PFSK-1 (cell line): ENCODE measurements around the gene CYFIP2. TPM values are rescaled to one million over a fixed set of nuclear protein-coding genes. Genes with fewer than 3 reads are reported as not detected.

Experiments used
- FOXP2 ChIP-seq: optimal IDR thresholded peaks from 2 replicates; pipeline ENCODE3; 2011; ENCODE audit warnings: borderline replicate concordance, control low read depth, inconsistent platforms; ENCODE audit not compliant: insufficient read depth; ENCODE audit errors: extremely low read length, extremely low read depth
- POLR2AphosphoS5 ChIP-seq: IDR thresholded peaks from 2 replicates; pipeline ENCODE4 v1.6.1; 2012; ENCODE audit warnings: low read depth, mild to moderate bottlenecking, control low read depth, low read length, moderate library complexity
- SIN3A ChIP-seq: IDR thresholded peaks from 2 replicates; pipeline ENCODE4 v1.6.1; 2012; ENCODE audit warnings: mild to moderate bottlenecking, low read length, moderate library complexity, borderline replicate concordance; ENCODE audit not compliant: insufficient read depth
- TAF1 ChIP-seq: IDR thresholded peaks from 2 replicates; pipeline ENCODE4 v1.6.1; 2012; ENCODE audit warnings: low read length, control low read depth, borderline replicate concordance; ENCODE audit not compliant: insufficient read depth
- polyA plus RNA-seq: library from polyadenylated mRNA; unstranded; fragments of >200 nt; gene quantifications from one replicate; pipeline ENCODE4 v1.2.1, GENCODE V29; 2012; ENCODE audit warnings: low read depth, missing spikeins; ENCODE audit not compliant: insufficient read length
- TF ChIP-seq, protein P1 (sequence below), 2 experiments: IDR thresholded peaks; 2 replicates each; pipeline versions ENCODE4 v1.6.1 to v1.8.0; 2011 to 2012; ENCODE audit warnings: low read depth in 2 of 2, low read length in 2 of 2, control low read depth in 1 of 2, inconsistent platforms in 1 of 2, mild to moderate bottlenecking in 1 of 2, moderate library complexity in 1 of 2; ENCODE audit not compliant: insufficient read depth in 1 of 2

The CYFIP2 gene
- 174 TPM for polyA plus RNA-seq

DNA sequence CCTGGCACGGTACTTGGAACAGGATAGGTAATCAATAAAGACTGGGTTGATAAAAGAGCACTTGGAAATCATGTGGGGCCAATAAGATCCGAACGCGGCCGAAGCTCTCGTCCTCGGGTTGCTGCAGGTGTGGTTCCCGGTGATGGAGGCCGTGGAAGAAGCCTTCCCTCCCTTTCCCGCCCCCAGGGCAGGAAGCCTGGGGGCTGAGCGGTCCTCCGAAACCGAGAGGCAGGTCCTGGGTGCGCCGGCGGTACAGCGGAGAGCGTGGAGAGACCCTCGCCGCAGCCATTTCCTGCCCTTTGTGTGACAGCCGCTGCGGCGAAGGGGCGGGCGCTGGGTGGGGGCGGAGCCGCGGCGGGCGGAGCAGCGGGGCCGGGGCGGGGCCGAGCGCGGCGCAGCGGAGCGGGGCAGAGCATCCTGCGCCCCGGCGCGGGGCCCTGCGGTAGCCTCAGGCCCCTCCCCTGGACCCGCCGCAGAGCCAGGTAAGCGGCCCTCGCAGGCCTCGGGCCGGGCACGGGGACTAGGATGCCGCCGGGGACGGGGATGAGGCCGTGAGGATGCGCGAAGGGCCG, at the start of gene CYFIP2:
TSS of gene CYFIP2 (plus strand) at position 410 of the 572 bp plus-strand sequence. CDS start 19,239 bp downstream, outside the sequence.
- no peak for TF ChIP-seq SIN3A
- TF ChIP-seq POLR2AphosphoS5, result no peak

DNA sequence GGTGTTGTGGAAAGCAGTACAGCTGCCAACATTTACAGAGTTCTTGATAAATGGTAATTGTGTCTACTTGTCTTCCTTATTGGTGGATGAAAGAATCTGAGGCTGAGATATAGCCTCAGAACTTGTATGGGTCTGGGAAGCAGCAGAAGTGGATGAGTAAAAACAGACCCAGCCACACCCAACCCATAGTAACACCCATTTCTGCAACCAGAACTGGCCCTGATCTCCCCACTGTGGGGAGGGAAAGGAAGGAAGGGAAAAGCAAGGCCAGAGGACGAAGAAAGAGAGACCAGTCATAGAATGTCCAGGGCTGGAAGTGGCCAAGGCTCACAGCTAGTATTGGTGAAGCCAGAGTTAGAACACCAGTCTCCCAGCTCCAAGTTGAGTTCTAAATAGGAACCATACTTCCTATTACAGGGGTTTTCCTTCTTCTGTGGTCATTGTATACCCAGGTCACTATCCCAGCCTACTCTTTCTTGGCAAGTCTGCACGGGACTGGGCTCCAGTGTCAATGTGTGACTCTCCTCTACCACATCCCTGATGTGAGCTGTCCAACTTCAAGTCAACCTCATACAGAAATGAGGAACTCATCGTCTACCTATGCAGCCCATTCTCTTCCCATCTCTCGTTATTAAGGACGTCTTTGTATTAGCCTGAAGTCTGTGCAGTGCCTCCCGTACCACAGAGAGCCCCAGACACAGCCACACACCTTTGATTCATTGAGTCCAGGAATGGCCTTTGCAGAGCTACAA, 49.4 kb upstream of the CYFIP2 start:
- TF ChIP-seq SIN3A (no peak), POLR2AphosphoS5 (no peak), TAF1 (no peak), FOXP2 (no peak)
- TF ChIP-seq, protein P1, sequence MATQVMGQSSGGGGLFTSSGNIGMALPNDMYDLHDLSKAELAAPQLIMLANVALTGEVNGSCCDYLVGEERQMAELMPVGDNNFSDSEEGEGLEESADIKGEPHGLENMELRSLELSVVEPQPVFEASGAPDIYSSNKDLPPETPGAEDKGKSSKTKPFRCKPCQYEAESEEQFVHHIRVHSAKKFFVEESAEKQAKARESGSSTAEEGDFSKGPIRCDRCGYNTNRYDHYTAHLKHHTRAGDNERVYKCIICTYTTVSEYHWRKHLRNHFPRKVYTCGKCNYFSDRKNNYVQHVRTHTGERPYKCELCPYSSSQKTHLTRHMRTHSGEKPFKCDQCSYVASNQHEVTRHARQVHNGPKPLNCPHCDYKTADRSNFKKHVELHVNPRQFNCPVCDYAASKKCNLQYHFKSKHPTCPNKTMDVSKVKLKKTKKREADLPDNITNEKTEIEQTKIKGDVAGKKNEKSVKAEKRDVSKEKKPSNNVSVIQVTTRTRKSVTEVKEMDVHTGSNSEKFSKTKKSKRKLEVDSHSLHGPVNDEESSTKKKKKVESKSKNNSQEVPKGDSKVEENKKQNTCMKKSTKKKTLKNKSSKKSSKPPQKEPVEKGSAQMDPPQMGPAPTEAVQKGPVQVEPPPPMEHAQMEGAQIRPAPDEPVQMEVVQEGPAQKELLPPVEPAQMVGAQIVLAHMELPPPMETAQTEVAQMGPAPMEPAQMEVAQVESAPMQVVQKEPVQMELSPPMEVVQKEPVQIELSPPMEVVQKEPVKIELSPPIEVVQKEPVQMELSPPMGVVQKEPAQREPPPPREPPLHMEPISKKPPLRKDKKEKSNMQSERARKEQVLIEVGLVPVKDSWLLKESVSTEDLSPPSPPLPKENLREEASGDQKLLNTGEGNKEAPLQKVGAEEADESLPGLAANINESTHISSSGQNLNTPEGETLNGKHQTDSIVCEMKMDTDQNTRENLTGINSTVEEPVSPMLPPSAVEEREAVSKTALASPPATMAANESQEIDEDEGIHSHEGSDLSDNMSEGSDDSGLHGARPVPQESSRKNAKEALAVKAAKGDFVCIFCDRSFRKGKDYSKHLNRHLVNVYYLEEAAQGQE (IDR thresholded peaks at IDR 0.05; ENCODE audit: insufficient read depth in 1 of 2, low read depth in 2 of 2, low read length in 2 of 2), result no peak

DNA sequence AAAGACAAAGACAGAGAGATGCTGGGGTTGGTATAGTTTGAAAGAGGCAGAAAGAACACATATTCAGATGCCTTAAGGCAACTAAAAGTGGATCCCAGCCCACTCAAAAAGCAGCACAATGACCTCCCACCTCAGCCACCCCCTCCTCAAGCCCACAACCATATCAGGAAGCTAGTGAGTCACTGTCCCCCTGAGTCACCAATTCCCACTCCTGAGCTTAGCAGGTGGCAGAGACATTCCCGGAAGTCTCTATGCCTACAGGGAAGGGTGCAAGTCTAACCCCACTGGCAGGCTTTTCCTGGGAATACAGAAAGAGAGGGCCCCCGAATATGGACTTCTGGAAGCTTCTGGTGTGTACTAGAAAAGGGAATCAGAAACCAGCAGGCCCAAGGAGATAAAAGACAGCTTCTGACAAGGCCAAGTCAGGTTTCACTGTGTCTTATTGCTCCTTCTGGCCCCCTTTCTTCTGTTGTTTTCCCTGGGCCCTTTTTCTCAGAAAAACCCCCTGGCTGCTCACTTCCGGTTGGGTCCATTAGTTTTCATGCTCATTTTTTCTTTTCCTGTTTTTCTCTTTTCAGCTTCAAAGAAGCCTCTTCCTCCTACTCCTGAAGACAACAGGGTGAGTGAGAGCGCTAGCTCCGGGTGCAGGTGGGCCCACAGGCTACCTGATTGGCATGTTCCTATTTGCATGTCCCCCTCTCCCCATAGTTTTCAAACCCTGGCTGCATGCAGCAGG, 48.5 kb upstream of the CYFIP2 start:
- TF ChIP-seq, protein P1 (IDR thresholded peaks at IDR 0.05; ENCODE audit: insufficient read depth in 1 of 2, low read depth in 2 of 2, low read length in 2 of 2), result no peak

DNA sequence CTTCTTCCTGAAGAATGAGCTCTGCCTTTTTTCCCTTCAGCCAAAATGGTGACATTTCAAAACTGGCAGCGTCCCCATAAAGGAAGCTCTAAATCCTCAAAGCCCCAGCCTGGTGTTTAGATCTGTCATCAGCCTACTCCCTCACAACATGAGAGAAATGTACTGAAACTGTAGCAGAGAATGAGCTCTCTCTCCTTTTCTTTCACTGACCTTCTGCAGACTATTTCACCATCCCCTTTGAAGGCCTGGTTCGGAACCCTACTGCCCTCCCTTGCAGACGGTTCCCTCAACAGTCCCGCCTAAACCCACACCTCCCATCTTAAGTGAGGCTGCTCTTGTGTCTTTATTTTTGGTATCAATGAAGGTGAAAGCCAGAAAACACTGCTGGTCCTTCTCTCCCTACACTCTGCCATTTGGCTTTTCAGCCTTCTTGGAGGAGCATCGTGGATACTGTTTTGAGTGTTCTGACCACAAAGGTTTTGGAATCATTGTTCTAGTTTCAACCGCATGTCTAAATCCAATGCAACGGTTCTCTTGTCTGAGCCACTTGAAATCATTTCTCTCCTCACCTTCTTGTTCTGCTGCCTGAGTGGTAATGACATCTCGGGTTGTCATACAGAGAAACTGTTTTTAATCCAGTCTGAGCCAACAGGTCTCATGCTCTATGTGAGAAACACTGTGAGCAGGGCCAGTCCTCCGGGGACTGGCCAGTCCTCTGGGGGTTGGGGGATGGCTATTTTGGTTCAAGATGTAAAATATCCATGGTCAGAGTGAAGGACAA, 46.2 kb upstream of the CYFIP2 start:
- TF ChIP-seq, protein P1 (IDR thresholded peaks at IDR 0.05; ENCODE audit: insufficient read depth in 1 of 2, low read depth in 2 of 2, low read length in 2 of 2), result no peak
- no peak for TF ChIP-seq SIN3A
- TF ChIP-seq TAF1, result no peak
- TF ChIP-seq POLR2AphosphoS5, result no peak
- no peak for TF ChIP-seq FOXP2

DNA sequence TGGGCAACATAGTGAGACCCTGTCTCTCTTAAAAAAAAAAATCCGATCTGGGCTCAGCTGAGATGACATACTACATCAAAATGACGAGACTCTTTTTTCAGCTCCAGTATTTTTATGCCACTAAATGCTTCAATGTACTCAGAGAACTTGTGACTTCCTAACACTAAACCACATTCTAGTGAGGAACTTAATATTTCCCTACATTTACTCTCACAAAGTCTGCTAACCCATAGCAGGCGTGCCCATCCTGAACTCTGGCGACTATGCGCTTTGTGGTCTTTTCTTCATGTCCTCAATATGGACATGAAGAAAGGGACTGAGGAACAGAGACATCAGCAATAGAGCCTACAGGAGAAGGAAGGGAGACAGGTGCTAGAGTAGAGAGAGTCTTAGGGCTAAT, 44.0 kb upstream of the CYFIP2 start:
- TF ChIP-seq TAF1, result no peak
- no peak for TF ChIP-seq FOXP2
- no peak for TF ChIP-seq POLR2AphosphoS5
- TF ChIP-seq, protein P1 (IDR thresholded peaks at IDR 0.05; ENCODE audit: insufficient read depth in 1 of 2, low read depth in 2 of 2, low read length in 2 of 2), result no peak
- no peak for TF ChIP-seq SIN3A
